KOPT-K1 (cell line): ENCODE results near the gene SH3PXD2A.
"Not testable (repeated sequence)": the region's sequence is repeated elsewhere in the genome, so short reads cannot be mapped to it uniquely, and the experiment has no call there.

Experiments
- H3K27ac ChIP-seq: fragments of 200-600 bp; sonication (generic); 2 replicates; pipeline ENCODE4 v1.5.1; 2016; ENCODE audit warnings: antibody characterized with exemption, mild to moderate bottlenecking, low read depth, low read length; ENCODE audit not compliant: poor library complexity, severe bottlenecking
- H3K36me3 ChIP-seq: fragments of 200-600 bp; sonication (generic); 2 replicates; pipeline ENCODE4 v1.5.1; 2017; ENCODE audit warnings: antibody characterized with exemption, mild to moderate bottlenecking, low read length, moderate library complexity; ENCODE audit not compliant: insufficient read depth
- H3K9me3 ChIP-seq: fragments of 200-600 bp; sonication (generic); 2 replicates; pipeline ENCODE4 v1.5.1; 2017; ENCODE audit warnings: antibody characterized with exemption, low read length, mild to moderate bottlenecking; ENCODE audit not compliant: insufficient read depth, poor library complexity, severe bottlenecking

The SH3PXD2A gene

GRCh38 chr10:103645141-103646054 is 210.0 kb downstream of the SH3PXD2A start:
- H3K9me3 ChIP-seq: no peaks in the 10 kb centered on the region
- no peak overlapping the region for H3K27ac ChIP-seq
- peaks cover 37% of the 10 kb centered on the region; the same call in 1 of the 2 replicates for H3K36me3 ChIP-seq

GRCh38 chr10:103643381-103643780 is 212.0 kb downstream of the SH3PXD2A start:
- no peaks in the 10 kb centered on the region for H3K9me3 ChIP-seq
- H3K27ac ChIP-seq: no peak overlapping the region
- peaks cover 35% of the 10 kb centered on the region; the same call in 1 of the 2 replicates for H3K36me3 ChIP-seq

GRCh38 chr10:103641326-103641725 is 214.1 kb downstream of the SH3PXD2A start:
- H3K36me3 ChIP-seq: peaks cover 24% of the 10 kb centered on the region; the same call in 1 of the 2 replicates

GRCh38 chr10:103640436-103641181 is 214.8 kb downstream of the SH3PXD2A start:
- Histone ChIP-seq H3K9me3 (no peaks in the 10 kb centered on the region), H3K36me3 (peaks cover 21% of the 10 kb centered on the region; the same call in 1 of the 2 replicates), H3K27ac (no peak overlapping the region)

More at GRCh38 chr10:103641326-103641725, 214.1 kb downstream of the SH3PXD2A start:
- H3K9me3 ChIP-seq: no peaks in the 10 kb centered on the region
- no peak overlapping the region for H3K27ac ChIP-seq

- Histone ChIP-seq H3K9me3 (no peaks in the 10 kb centered on the region), H3K36me3 (peaks cover 5% of the 10 kb centered on the region; the same call in 1 of the 2 replicates), H3K27ac (no peak overlapping the region)
Measured at GRCh38 chr10:103638948-103639347, 216.4 kb downstream of the SH3PXD2A start.

GRCh38 chr10:103637927-103638557 is 217.3 kb downstream of the SH3PXD2A start:
- Histone ChIP-seq H3K9me3 (no peaks in the 10 kb centered on the region), H3K36me3 (peaks cover 5% of the 10 kb centered on the region; the same call in 1 of the 2 replicates), H3K27ac (no peak overlapping the region)

GRCh38 chr10:103637011-103637410 is 218.4 kb downstream of the SH3PXD2A start:
- Histone ChIP-seq H3K36me3 (peaks cover 5% of the 10 kb centered on the region; the same call in 1 of the 2 replicates), H3K9me3 (no peaks in the 10 kb centered on the region), H3K27ac (no peak overlapping the region)

- peaks cover 5% of the 10 kb centered on the region; the same call in 1 of the 2 replicates for H3K36me3 ChIP-seq
- H3K9me3 ChIP-seq: no peaks in the 10 kb centered on the region
- no peak overlapping the region for H3K27ac ChIP-seq
Measured at GRCh38 chr10:103636492-103636891, 218.9 kb downstream of the SH3PXD2A start.

- H3K27ac ChIP-seq: no peak overlapping the region
- H3K9me3 ChIP-seq: no peaks in the 10 kb centered on the region
- H3K36me3 ChIP-seq: peaks cover 5% of the 10 kb centered on the region; the same call in 1 of the 2 replicates
Measured at GRCh38 chr10:103635580-103635979, 219.8 kb downstream of the SH3PXD2A start.

- H3K36me3 ChIP-seq: peaks cover 1% of the 10 kb centered on the region; the same call in 1 of the 2 replicates
- no peaks in the 10 kb centered on the region for H3K9me3 ChIP-seq
- no peak overlapping the region for H3K27ac ChIP-seq
Measured at GRCh38 chr10:103633846-103634245, 221.5 kb downstream of the SH3PXD2A start.

- H3K27ac ChIP-seq, H3K36me3 ChIP-seq, H3K9me3 ChIP-seq: not testable (repeated sequence)
Measured at GRCh38 chr10:103632871-103633270, 222.5 kb downstream of the SH3PXD2A start.

GRCh38 chr10:103632247-103632642 is 223.1 kb downstream of the SH3PXD2A start:
- Histone ChIP-seq H3K36me3 (no peaks in the 10 kb centered on the region; the same call in 1 of the 2 replicates), H3K9me3 (no peaks in the 10 kb centered on the region), H3K27ac (no peak overlapping the region)

- H3K27ac ChIP-seq: no peak overlapping the region
- peaks cover 8% of the 10 kb centered on the region; the same call in 1 of the 2 replicates for H3K36me3 ChIP-seq
- H3K9me3 ChIP-seq: no peaks in the 10 kb centered on the region
Measured at GRCh38 chr10:103630156-103630555, 225.2 kb downstream of the SH3PXD2A start.

GRCh38 chr10:103629581-103629980 is 225.8 kb downstream of the SH3PXD2A start:
- Histone ChIP-seq H3K36me3 (peaks cover 14% of the 10 kb centered on the region; the same call in 1 of the 2 replicates), H3K27ac (no peak overlapping the region), H3K9me3 (no peaks in the 10 kb centered on the region)
